Esophagus squamous epithelium (tissue), 5 donors: Measurements from ENCODE around the gene ZBED5. TPM values are rescaled to one million over a fixed set of nuclear protein-coding genes. Genes with fewer than 3 reads are reported as not detected.
A peak's percentile ranks its signal among the peaks of the same experiment; 100 is the strongest.

Experiments
- DNase-seq: peaks from one replicate; lab custom pipeline; 2025; lab: John Stamatoyannopoulos, UW
- H3K27ac ChIP-seq, 4 donors: fragments of 200-600 bp; sonication (generic); one replicate each; pipeline ENCODE4 v1.5.1; 2016 to 2019; ENCODE audit warnings: mild to moderate bottlenecking in 1 of 4
- H3K27me3 ChIP-seq, 4 donors: fragments of 200-600 bp; sonication (generic); 1 replicate in 3 of 4; 2 replicates in 1 of 4; pipeline versions ENCODE4 v1.5.1 to v1.6.0; 2017 to 2021; ENCODE audit warnings: antibody characterized with exemption in 1 of 4
- H3K36me3 ChIP-seq, 3 donors: fragments of 200-600 bp; sonication (generic); one replicate each; pipeline ENCODE4 v1.5.1; 2016 to 2019
- H3K4me1 ChIP-seq, 3 donors: fragments of 200-600 bp; sonication (generic); one replicate each; pipeline ENCODE4 v1.5.1; 2017 to 2019
- H3K4me3 ChIP-seq, 4 donors: fragments of 200-600 bp; sonication (generic); 1 replicate in 3 of 4; 2 replicates in 1 of 4; pipeline ENCODE4 v1.5.1; 2016 to 2019; ENCODE audit warnings: mild to moderate bottlenecking in 2 of 4, moderate library complexity in 1 of 4
- H3K9me3 ChIP-seq, 3 donors: fragments of 200-600 bp; sonication (generic); one replicate each; pipeline ENCODE4 v1.5.1; 2016 to 2019
- CTCF ChIP-seq, 6 experiments: fragments of 450-650 bp in 4 of 6; fragments of 200-600 bp in 2 of 6; sonication (generic) in 2 of 6; IDR thresholded peaks; one replicate each; pipeline ENCODE4 v1.5.1; 2016 to 2019; ENCODE audit warnings: antibody characterized with exemption in 6 of 6, mild to moderate bottlenecking in 4 of 6, moderate library complexity in 4 of 6
- POLR2A ChIP-seq, 4 donors: fragments of 450-650 bp; IDR thresholded peaks; one replicate each; pipeline ENCODE4 v1.6.1; 2017; ENCODE audit warnings: antibody characterized with exemption in 4 of 4, mild to moderate bottlenecking in 4 of 4, moderate library complexity in 3 of 4
- WGBS, 2 donors: methylation state at CpG; one replicate each; pipeline ENCODE4 v1.1.5; 2018; 5-methylcytosine and 5-hydroxymethylcytosine counted together
- intact Hi-C: fragments of 100-400 bp; cut with DNase I; formaldehyde crosslinking; loops from one replicate; pipeline ENCODE4 v1.15.0; 2022
- total RNA-seq, 4 donors: library from RNA; depleted of rRNA; stranded (reverse); fragments of >200 nt; gene quantifications; one replicate each; pipeline ENCODE4 v1.1.0, GENCODE V29; 2016
- donor health status: DM: yes; HTN: yes; CAD: no.

Gene ZBED5
- total RNA-seq, 4 donors from 2014 or later = 13.4 to 39.5 (median 25.0) TPM

DNA sequence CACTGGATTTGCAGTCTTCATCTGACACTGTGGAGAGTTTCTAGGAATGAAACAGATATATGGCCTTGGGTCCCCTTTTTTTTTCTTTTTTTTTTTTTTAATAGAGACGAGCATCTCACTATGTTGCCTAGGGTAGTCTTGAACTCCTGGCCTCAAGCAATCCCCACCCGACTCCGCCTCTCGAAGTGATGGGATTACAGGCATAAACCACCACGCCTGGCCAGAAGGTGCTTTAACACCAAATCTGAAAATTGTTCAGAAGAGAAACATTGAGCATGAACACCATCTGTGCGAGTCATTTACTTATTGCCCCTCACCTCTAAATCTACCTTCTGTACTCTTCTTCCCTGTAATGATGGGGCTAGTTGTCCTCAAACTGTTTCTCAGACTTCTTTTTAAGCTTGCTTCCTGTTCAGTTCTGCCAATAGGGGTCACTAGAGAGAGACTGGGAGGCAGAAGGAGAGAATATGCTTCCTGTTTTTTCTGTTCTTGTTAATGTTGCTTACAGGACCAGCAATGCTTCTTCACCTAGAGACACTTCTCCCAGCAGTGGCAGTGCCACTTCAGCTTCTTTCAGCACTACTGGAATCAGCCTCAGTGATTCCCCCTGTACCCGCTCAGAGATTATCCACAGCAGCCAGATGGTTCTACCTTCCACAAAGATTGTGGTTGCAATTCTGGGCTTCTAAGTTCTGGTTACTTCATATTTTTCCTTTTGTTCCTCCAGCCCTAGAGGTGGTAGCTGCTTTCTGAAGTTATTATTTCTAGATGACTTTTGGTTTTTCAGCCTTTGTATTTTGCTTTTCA, 20.8 kb upstream of the ZBED5 start:
- intact Hi-C loops = no loop called here
- no peak for DNase-seq

DNA sequence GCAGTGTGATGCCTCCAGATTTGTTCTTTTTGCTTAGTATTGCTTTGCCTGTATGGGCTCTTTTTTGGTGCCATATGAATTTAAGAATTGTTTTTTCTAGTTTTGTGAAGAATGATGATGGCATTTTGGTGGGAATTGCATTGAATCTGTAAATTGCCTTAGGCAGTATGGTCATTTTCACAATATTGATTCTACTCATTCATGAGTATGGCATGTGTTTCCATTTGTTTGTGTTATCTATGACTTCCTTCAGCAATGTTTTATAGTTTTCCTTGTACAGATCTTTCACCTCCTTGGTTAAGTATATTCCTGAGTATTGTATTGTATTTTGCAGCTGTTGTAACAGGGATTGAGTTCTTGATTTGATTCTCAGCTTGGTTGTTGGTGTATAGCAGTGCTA, 18.3 kb upstream of the ZBED5 start:
- Histone ChIP-seq H3K27ac (no peak overlapping the region), H3K4me3 (no peak overlapping the region), H3K36me3 (no peaks in the 10 kb centered on the region), H3K9me3 (peaks cover 0 to 21% (median 7%) of the 10 kb centered on the region in 3 donors), H3K4me1 (peaks cover 0 to 8% (median 3%) of the 10 kb centered on the region in 3 donors), H3K27me3 (no peaks in the 10 kb centered on the region)
- no peak for DNase-seq
- intact Hi-C loops = no loop called here
- no peak for TF ChIP-seq POLR2A (IDR thresholded peaks at IDR 0.05)
- TF ChIP-seq CTCF (IDR thresholded peaks at IDR 0.05) = no peak

More for the DNA sequence above, 20.8 kb upstream of the ZBED5 start:
- Histone ChIP-seq H3K9me3 (peaks cover 0 to 3% (median 0%) of the 10 kb centered on the region in 3 donors), H3K4me1 (peaks cover 0 to 22% (median 8%) of the 10 kb centered on the region in 3 donors), H3K27me3 (no peaks in the 10 kb centered on the region), H3K27ac (peak overlapping the region in 3 of 4 donors; percentile 5 to 28 (median 13)), H3K36me3 (no peaks in the 10 kb centered on the region), H3K4me3 (no peak overlapping the region)
- TF ChIP-seq POLR2A (IDR thresholded peaks at IDR 0.05) (no peak), CTCF (IDR thresholded peaks at IDR 0.05) (peak; percentile 57 to 75 (median 60))
- WGBS, 2 donors = 87 to 90% methylated on average over 5 to 7 of the region's 7 CpGs

GRCh38 chr11:10875430-10876021, 17.7 kb upstream of the ZBED5 start:
- no peak overlapping the region for H3K27ac ChIP-seq
- H3K4me1 ChIP-seq = peaks cover 0 to 8% (median 3%) of the 10 kb centered on the region in 3 donors
- peaks cover 0 to 21% (median 7%) of the 10 kb centered on the region in 3 donors for H3K9me3 ChIP-seq
- intact Hi-C loops = no loop called here
- WGBS, 2 donors = 48 to 66% methylated on average over 2 of the region's 2 CpGs
- no peak for TF ChIP-seq CTCF (IDR thresholded peaks at IDR 0.05)
- no peak for TF ChIP-seq POLR2A (IDR thresholded peaks at IDR 0.05)
- H3K27me3 ChIP-seq = no peaks in the 10 kb centered on the region
- no peak overlapping the region for H3K4me3 ChIP-seq
- no peak for DNase-seq
- H3K36me3 ChIP-seq = no peaks in the 10 kb centered on the region

DNA sequence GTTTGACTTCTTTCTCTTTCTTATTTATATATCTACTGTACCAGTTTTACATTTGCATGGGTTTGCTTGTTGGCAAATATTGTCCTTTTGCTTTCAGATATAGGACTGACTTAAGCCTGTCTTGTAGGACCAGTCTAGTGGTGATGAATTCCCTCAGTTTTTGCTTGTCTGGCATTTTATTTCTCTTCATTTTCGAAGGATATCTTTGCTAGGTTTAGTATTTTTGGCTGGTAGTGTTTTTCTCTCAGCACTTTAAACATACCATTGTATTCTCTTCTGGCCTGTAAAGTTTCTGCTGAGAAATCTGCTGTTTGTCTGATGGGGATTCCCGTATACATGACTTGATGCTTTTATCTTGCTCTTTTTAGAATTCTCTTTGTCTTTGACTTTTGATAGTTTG, 14.2 kb upstream of the ZBED5 start:
- Histone ChIP-seq H3K36me3 (no peaks in the 10 kb centered on the region), H3K27me3 (no peaks in the 10 kb centered on the region), H3K27ac (no peak overlapping the region), H3K4me3 (no peak overlapping the region), H3K9me3 (peaks cover 0 to 21% (median 7%) of the 10 kb centered on the region in 3 donors), H3K4me1 (no peaks in the 10 kb centered on the region)
- TF ChIP-seq CTCF (IDR thresholded peaks at IDR 0.05) = no peak
- no peak for TF ChIP-seq POLR2A (IDR thresholded peaks at IDR 0.05)
- DNase-seq = no peak
- intact Hi-C loops = no loop called here
- 89% methylated on average over 2 of the region's 2 CpGs for WGBS, 2 donors

DNA sequence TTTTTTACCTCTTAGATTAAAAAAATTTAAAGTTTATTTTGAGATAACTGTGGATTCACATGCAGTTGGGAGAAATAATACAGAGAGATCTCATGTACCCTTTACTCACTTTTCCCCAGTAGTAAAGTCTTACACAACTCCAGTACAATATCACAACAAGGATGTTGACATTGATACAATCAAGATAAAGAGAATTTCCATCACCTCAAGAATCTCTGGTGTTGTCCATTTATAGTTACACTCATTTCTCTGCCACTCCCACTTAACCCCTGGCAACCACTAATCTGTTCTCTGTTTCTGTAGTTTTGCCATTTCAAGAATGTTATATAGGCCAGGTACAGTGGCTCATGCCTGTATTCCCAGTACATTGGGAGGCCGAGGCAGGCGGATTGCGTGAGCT, 10.5 kb upstream of the ZBED5 start:
- 90 to 100% methylated on average over 3 of the region's 3 CpGs for WGBS, 2 donors
- no peak for TF ChIP-seq CTCF (IDR thresholded peaks at IDR 0.05)
- TF ChIP-seq POLR2A (IDR thresholded peaks at IDR 0.05) = no peak
- intact Hi-C loops = no loop called here
- Histone ChIP-seq H3K4me1 (peaks cover 0 to 17% (median 0%) of the 10 kb centered on the region in 3 donors), H3K27ac (no peak overlapping the region), H3K4me3 (no peak overlapping the region), H3K36me3 (no peaks in the 10 kb centered on the region), H3K9me3 (peaks cover 0 to 15% (median 7%) of the 10 kb centered on the region in 3 donors), H3K27me3 (no peaks in the 10 kb centered on the region)
- DNase-seq = no peak
